Parathyroid adenoma (tissue), 2 donors: Measurements from ENCODE around the gene PTPRD.

Experiments used
- H2AFZ ChIP-seq: fragments of 300-600 bp; sonication (generic); one replicate; pipeline ENCODE4 v1.7.0; 2017; ENCODE audit warnings: antibody characterized with exemption, mild to moderate bottlenecking
- H3K27ac ChIP-seq: fragments of 300-600 bp; sonication (generic); one replicate; pipeline ENCODE4 v1.7.0; 2017
- H3K27me3 ChIP-seq: fragments of 300-600 bp; sonication (generic); one replicate; pipeline ENCODE4 v1.7.0; 2017; ENCODE audit warnings: low read length; ENCODE audit not compliant: control insufficient read depth, insufficient read depth
- H3K36me3 ChIP-seq: fragments of 300-600 bp; sonication (generic); one replicate; pipeline ENCODE4 v1.7.0; 2017; ENCODE audit warnings: low read length; ENCODE audit not compliant: control insufficient read depth, insufficient read depth
- H3K4me1 ChIP-seq: fragments of 300-600 bp; sonication (generic); one replicate; pipeline ENCODE4 v1.7.0; 2017; ENCODE audit warnings: control low read depth
- H3K4me2 ChIP-seq: fragments of 300-600 bp; sonication (generic); one replicate; pipeline ENCODE4 v1.7.0; 2017; ENCODE audit warnings: low read length
- H3K4me3 ChIP-seq: fragments of 300-600 bp; sonication (generic); one replicate; pipeline ENCODE4 v1.7.0; 2017; ENCODE audit warnings: low read depth, low read length
- H3K79me2 ChIP-seq: fragments of 300-600 bp; sonication (generic); one replicate; pipeline ENCODE4 v1.7.0; 2017; ENCODE audit warnings: control low read depth
- H3K9ac ChIP-seq: fragments of 300-600 bp; sonication (generic); one replicate; pipeline ENCODE4 v1.7.0; 2017; ENCODE audit warnings: mild to moderate bottlenecking
- H3K9me3 ChIP-seq: fragments of 300-600 bp; sonication (generic); one replicate; pipeline ENCODE4 v1.7.0; 2017; ENCODE audit warnings: low read length; ENCODE audit not compliant: control insufficient read depth
- CTCF ChIP-seq: fragments of 300-600 bp; sonication (generic); IDR thresholded peaks from one replicate; pipeline ENCODE4 v1.7.0; 2017; ENCODE audit warnings: antibody characterized with exemption, mild to moderate bottlenecking
- donor health status: primary hyperparathyroidism.

The PTPRD gene

DNA sequence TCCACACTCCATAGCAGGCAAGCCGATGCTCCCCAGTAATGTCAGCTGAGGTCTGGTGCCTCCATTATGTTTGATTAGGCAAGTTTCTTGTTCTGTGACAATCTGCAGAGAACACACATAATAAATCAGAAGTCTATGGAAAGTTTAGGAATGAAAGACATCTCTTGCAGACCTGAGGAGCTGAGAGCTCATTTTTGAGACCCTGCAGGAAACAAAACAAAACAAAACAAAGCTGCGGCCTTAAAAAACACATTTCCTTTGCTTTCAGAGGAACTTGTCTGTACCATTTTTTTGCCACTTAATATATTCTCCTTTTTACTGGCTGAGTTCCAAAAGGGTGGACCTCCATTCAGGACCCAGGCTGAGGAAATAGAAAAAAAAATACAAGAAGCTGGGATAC lies 2332.0 kb downstream of the PTPRD start:
- no peak overlapping the region for H3K27ac ChIP-seq
- H3K79me2 ChIP-seq, result no peaks in the 10 kb centered on the region
- H3K9me3 ChIP-seq, result no peaks in the 10 kb centered on the region
- TF ChIP-seq CTCF, result no peak
- H3K9ac ChIP-seq, result no peak overlapping the region
- H3K27me3 ChIP-seq, result no peaks in the 10 kb centered on the region
- H3K36me3 ChIP-seq, result no peaks in the 10 kb centered on the region
- no peaks in the 10 kb centered on the region for H3K4me1 ChIP-seq
- no peak overlapping the region for H2AFZ ChIP-seq
- no peak overlapping the region for H3K4me3 ChIP-seq
- H3K4me2 ChIP-seq, result no peak overlapping the region

GRCh38 chr9:8278048-8278447 lies 2334.8 kb downstream of the PTPRD start:
- no peak overlapping the region for H3K4me3 ChIP-seq

DNA sequence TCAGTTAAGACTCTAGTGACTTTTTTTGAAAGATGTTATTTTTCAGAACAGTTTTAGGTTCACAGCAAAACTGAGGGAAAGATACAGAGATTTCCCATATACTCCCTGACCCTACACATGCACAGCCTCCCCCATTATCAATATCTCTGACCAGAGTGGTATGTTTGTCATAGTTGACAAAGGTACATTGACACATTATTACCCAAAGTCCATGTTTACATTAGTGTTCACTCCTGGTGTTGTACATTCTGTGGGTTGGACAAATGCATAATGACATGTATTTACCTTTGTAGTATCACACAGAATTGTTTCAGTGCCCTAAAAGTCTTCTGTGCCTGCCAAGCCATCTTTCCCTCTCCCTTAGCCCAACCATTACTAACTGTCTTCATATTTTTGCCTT lies 2342.6 kb downstream of the PTPRD start:
- Histone ChIP-seq H3K4me2 (no peak overlapping the region), H3K9me3 (no peaks in the 10 kb centered on the region), H3K27ac (no peak overlapping the region)

More at GRCh38 chr9:8278048-8278447, 2334.8 kb downstream of the PTPRD start:
- H3K36me3 ChIP-seq, result no peaks in the 10 kb centered on the region
- no peak overlapping the region for H3K27ac ChIP-seq
- no peak overlapping the region for H3K4me2 ChIP-seq
- no peaks in the 10 kb centered on the region for H3K79me2 ChIP-seq
- H3K9ac ChIP-seq, result no peak overlapping the region
- H2AFZ ChIP-seq, result no peak overlapping the region
- TF ChIP-seq CTCF, result no peak
- H3K27me3 ChIP-seq, result no peaks in the 10 kb centered on the region
- H3K9me3 ChIP-seq, result no peaks in the 10 kb centered on the region
- no peaks in the 10 kb centered on the region for H3K4me1 ChIP-seq

DNA sequence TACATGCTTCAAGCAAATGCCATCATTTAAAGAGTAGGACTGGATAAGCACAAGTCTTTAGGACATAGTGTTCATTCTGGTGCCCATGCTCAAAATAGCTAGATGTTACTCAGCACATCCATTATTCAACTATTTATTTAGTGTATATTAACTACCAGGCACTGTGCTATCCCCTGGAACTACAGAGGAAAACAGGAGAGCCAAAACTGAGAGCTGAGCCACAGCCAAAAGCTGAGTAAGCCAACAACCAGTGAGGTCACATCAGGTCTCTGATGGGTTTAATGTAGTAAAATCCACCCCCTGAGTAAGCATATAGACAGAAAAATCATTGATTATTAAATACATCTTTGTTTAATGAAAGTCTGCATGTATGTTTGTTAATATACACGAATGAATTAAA lies 2343.9 kb downstream of the PTPRD start:
- H3K9me3 ChIP-seq, result no peaks in the 10 kb centered on the region
- H2AFZ ChIP-seq, result no peak overlapping the region
- no peaks in the 10 kb centered on the region for H3K27me3 ChIP-seq
- TF ChIP-seq CTCF, result no peak
- no peaks in the 10 kb centered on the region for H3K79me2 ChIP-seq
- no peak overlapping the region for H3K4me2 ChIP-seq
- no peak overlapping the region for H3K27ac ChIP-seq
- H3K9ac ChIP-seq, result no peak overlapping the region
- no peaks in the 10 kb centered on the region for H3K4me1 ChIP-seq
- no peaks in the 10 kb centered on the region for H3K36me3 ChIP-seq
- no peak overlapping the region for H3K4me3 ChIP-seq

More for the DNA sequence above, 2342.6 kb downstream of the PTPRD start:
- Histone ChIP-seq H3K4me1 (no peaks in the 10 kb centered on the region), H3K36me3 (no peaks in the 10 kb centered on the region), H3K27me3 (no peaks in the 10 kb centered on the region), H3K79me2 (no peaks in the 10 kb centered on the region), H2AFZ (no peak overlapping the region), H3K4me3 (no peak overlapping the region), H3K9ac (no peak overlapping the region)
- TF ChIP-seq CTCF, result no peak

GRCh38 chr9:8268216-8268878 lies 2344.5 kb downstream of the PTPRD start:
- Histone ChIP-seq H3K36me3 (no peaks in the 10 kb centered on the region), H2AFZ (no peak overlapping the region), H3K4me2 (no peak overlapping the region), H3K9me3 (no peaks in the 10 kb centered on the region), H3K4me3 (no peak overlapping the region), H3K4me1 (no peaks in the 10 kb centered on the region), H3K79me2 (no peaks in the 10 kb centered on the region), H3K27me3 (no peaks in the 10 kb centered on the region), H3K27ac (no peak overlapping the region), H3K9ac (no peak overlapping the region)
- TF ChIP-seq CTCF, result no peak
